Body of pancreas (tissue), 4 donors: Measurements from ENCODE around the gene ACBD6. TPM values are rescaled to one million over a fixed set of nuclear protein-coding genes. Genes with fewer than 3 reads are reported as not detected.

ENCODE experiments used
- ATAC-seq: fragments of 150-250 bp; one replicate; pipeline ENCODE4 v1.9.1; 2016
- DNase-seq, 4 donors: peaks; one replicate each; pipeline ENCODE4 v3.0.0-alpha.2; 2019
- H3K27ac ChIP-seq, 4 donors: fragments of 200-600 bp; sonication (generic); 1 replicate in 3 of 4; 2 replicates in 1 of 4; pipeline versions ENCODE4 v1.5.1 to v1.6.1; 2016 to 2019; ENCODE audit warnings: mild to moderate bottlenecking in 1 of 4, mixed read lengths in 1 of 4, moderate library complexity in 1 of 4
- H3K27me3 ChIP-seq, 2 donors: fragments of 200-600 bp; sonication (generic); one replicate each; pipeline ENCODE4 v1.6.0; 2016; ENCODE audit warnings: mild to moderate bottlenecking in 1 of 2
- H3K36me3 ChIP-seq, 2 donors: fragments of 200-600 bp; sonication (generic); replicated peaks in 1 of 2; 2 replicates each; pipeline ENCODE4 v1.5.1; 2016; ENCODE audit warnings: low read depth in 2 of 2; ENCODE audit not compliant: insufficient read depth in 1 of 2
- H3K4me1 ChIP-seq: fragments of 200-600 bp; sonication (generic); one replicate; pipeline ENCODE4 v1.6.0; 2016
- H3K4me3 ChIP-seq, 2 donors: fragments of 200-600 bp; sonication (generic); 1 replicate in 1 of 2; 2 replicates in 1 of 2; pipeline ENCODE4 v1.5.1; 2016 to 2019
- H3K9me3 ChIP-seq, 3 donors: fragments of 200-600 bp; sonication (generic); 1 replicate in 2 of 3; 2 replicates in 1 of 3; pipeline ENCODE4 v1.5.1; 2016
- CTCF ChIP-seq, 7 experiments: fragments of 450-650 bp in 4 of 7; fragments of 200-600 bp in 3 of 7; sonication (generic) in 3 of 7; IDR thresholded peaks; one replicate each; pipeline ENCODE4 v1.5.1; 2016 to 2019; ENCODE audit warnings: antibody characterized with exemption in 7 of 7
- POLR2A ChIP-seq, 3 donors: fragments of 450-650 bp; IDR thresholded peaks; one replicate each; pipeline ENCODE4 v1.6.1; 2016; ENCODE audit warnings: antibody characterized with exemption in 3 of 3, mild to moderate bottlenecking in 2 of 3
- WGBS, 2 donors: methylation state at CpG; one replicate each; pipeline ENCODE4 v1.1.5; 2017; 5-methylcytosine and 5-hydroxymethylcytosine counted together
- intact Hi-C: fragments of 100-400 bp; cut with DNase I; formaldehyde crosslinking; loops from one replicate; pipeline ENCODE4 v1.15.1; 2023
- total RNA-seq, 2 donors: library from RNA; depleted of rRNA; stranded (reverse); fragments of >200 nt; gene quantifications; one replicate each; pipeline ENCODE4 v1.1.0, GENCODE V29; 2016

Gene ACBD6
- total RNA-seq, 2 donors from 2014 or later, result 37.4 to 49.4 TPM

- Histone ChIP-seq H3K27me3 (no peaks in the 10 kb centered on the region), H3K9me3 (no peaks in the 10 kb centered on the region), H3K27ac (no peak overlapping the region), H3K36me3 (no peaks in the 10 kb centered on the region), H3K4me3 (no peak overlapping the region), H3K4me1 (no peaks in the 10 kb centered on the region)
- ATAC-seq (no peak), DNase-seq (no peak)
- intact Hi-C loops, result no loop called here
- TF ChIP-seq CTCF (IDR thresholded peaks at IDR 0.05), result no peak
- TF ChIP-seq POLR2A (IDR thresholded peaks at IDR 0.05), result no peak
- 90 to 93% methylated on average over 2 of the region's 2 CpGs for WGBS, 2 donors
These were observed 43.6 kb downstream of the ACBD6 start for GRCh38 chr1:180458807-180459206.

- 92 to 95% methylated on average over 4 of the region's 4 CpGs for WGBS, 2 donors
- no peaks in the 10 kb centered on the region for H3K9me3 ChIP-seq
- intact Hi-C loops, result no loop called here
- no peaks in the 10 kb centered on the region for H3K36me3 ChIP-seq
- H3K27me3 ChIP-seq, result no peaks in the 10 kb centered on the region
- TF ChIP-seq POLR2A (IDR thresholded peaks at IDR 0.05) (no peak), CTCF (IDR thresholded peaks at IDR 0.05) (no peak)
- H3K4me3 ChIP-seq, result no peak overlapping the region
- H3K27ac ChIP-seq, result no peak overlapping the region
- no peaks in the 10 kb centered on the region for H3K4me1 ChIP-seq
- no peak for ATAC-seq
- DNase-seq, result no peak
These were observed 46.2 kb downstream of the ACBD6 start for GRCh38 chr1:180456191-180456590.

GRCh38 chr1:180451504-180451903, 50.9 kb downstream of the ACBD6 start:
- no peak for ATAC-seq
- TF ChIP-seq CTCF (IDR thresholded peaks at IDR 0.05) (no peak), POLR2A (IDR thresholded peaks at IDR 0.05) (no peak)
- intact Hi-C loops, result no loop called here

GRCh38 chr1:180444522-180444921, 57.9 kb downstream of the ACBD6 start:
- intact Hi-C loops, result no loop called here
- Histone ChIP-seq H3K36me3 (no peaks in the 10 kb centered on the region), H3K27ac (no peak overlapping the region), H3K27me3 (no peaks in the 10 kb centered on the region), H3K4me3 (no peak overlapping the region), H3K4me1 (no peaks in the 10 kb centered on the region), H3K9me3 (no peaks in the 10 kb centered on the region)
- DNase-seq, result no peak
- ATAC-seq, result no peak
- WGBS, 2 donors, result 91 to 93% methylated on average over 2 of the region's 2 CpGs
- TF ChIP-seq CTCF (IDR thresholded peaks at IDR 0.05) (no peak), POLR2A (IDR thresholded peaks at IDR 0.05) (no peak)

More at GRCh38 chr1:180451504-180451903, 50.9 kb downstream of the ACBD6 start:
- H3K27me3 ChIP-seq, result no peaks in the 10 kb centered on the region
- no peak overlapping the region for H3K27ac ChIP-seq
- no peaks in the 10 kb centered on the region for H3K4me1 ChIP-seq
- no peak for DNase-seq
- H3K4me3 ChIP-seq, result no peak overlapping the region
- no peaks in the 10 kb centered on the region for H3K36me3 ChIP-seq
- H3K9me3 ChIP-seq, result no peaks in the 10 kb centered on the region

GRCh38 chr1:180440335-180440734, 62.0 kb downstream of the ACBD6 start:
- H3K36me3 ChIP-seq, result no peaks in the 10 kb centered on the region
- whole genome bisulfite sequencing, 2 donors, result 74 to 92% methylated on average over 1 of the region's 1 CpG
- no peak for ATAC-seq
- no peaks in the 10 kb centered on the region for H3K9me3 ChIP-seq
- no peaks in the 10 kb centered on the region for H3K27me3 ChIP-seq
- no peak overlapping the region for H3K4me3 ChIP-seq
- no peaks in the 10 kb centered on the region for H3K4me1 ChIP-seq
- DNase-seq, result no peak
- H3K27ac ChIP-seq, result no peak overlapping the region
- TF ChIP-seq POLR2A (IDR thresholded peaks at IDR 0.05) (no peak), CTCF (IDR thresholded peaks at IDR 0.05) (no peak)
- intact Hi-C loops, result no loop called here
